HG02981 (cell line): ENCODE results near the gene APPL1.
"Not testable (repeated sequence)": the region's sequence is repeated elsewhere in the genome, so short reads cannot be mapped to it uniquely, and the experiment has no call there.

Experiments used
- ATAC-seq: cut with Tn5 transposase; IDR thresholded peaks from one replicate; pipeline ENCODE4 v1.9.1; 2021; ENCODE audit warnings: mild to moderate bottlenecking, moderate library complexity; ENCODE audit not compliant: unreplicated experiment

Gene APPL1

DNA sequence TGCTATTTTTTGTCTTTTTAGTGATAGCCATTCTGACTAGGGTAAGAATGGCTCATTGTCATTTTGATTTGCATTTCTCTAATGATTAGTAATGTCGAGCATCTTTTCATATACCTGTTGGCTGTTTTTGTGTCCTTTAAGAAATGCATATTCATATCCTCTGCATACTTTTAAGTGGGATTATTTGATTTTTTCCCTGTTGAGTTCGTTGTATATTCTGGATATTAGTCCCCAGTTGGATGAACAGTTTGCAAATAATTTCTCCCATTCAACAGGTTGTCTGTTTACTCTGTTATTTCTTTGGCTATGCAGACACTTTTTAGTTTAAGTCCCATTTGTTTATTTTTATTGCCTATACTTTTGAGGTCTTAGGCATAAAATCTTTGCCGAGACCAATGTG lies 34.4 kb downstream of the APPL1 start:
- no peak for ATAC-seq

GRCh38 chr3:57268416-57268815 lies 40.9 kb downstream of the APPL1 start:
- no peak for ATAC-seq

GRCh38 chr3:57274845-57275244 lies 47.3 kb downstream of the APPL1 start:
- ATAC-seq: no peak

DNA sequence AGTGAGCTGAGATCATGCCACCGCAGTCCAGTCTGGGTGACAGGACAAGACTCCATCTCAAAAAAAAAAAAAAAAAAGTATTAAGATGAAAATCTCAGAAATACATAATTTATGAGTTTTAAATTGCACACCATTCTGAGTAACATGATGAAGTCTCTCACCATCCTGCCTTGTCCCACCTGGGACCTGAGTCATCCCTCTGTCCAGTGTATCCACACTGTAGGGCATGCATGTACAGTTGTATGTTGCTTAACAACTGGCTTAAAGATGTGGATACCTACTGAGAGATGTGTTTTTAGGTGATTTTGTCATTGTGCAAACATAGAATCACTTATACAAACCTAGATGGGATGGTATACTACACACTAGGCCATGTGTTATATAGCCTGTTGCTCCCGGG lies 47.9 kb downstream of the APPL1 start:
- no peak for ATAC-seq

GRCh38 chr3:57278237-57278636 lies 50.7 kb downstream of the APPL1 start:
- no peak for ATAC-seq

- no peak for ATAC-seq
Observed at GRCh38 chr3:57279685-57280084, 52.2 kb downstream of the APPL1 start.

GRCh38 chr3:57281715-57282114 lies 54.2 kb downstream of the APPL1 start:
- no peak for ATAC-seq

GRCh38 chr3:57283334-57283733 lies 55.8 kb downstream of the APPL1 start:
- ATAC-seq: no peak

GRCh38 chr3:57287205-57287604 lies 59.7 kb downstream of the APPL1 start:
- ATAC-seq: no peak

GRCh38 chr3:57288403-57288802 lies 60.9 kb downstream of the APPL1 start:
- no peak for ATAC-seq

- ATAC-seq: no peak
Observed at GRCh38 chr3:57292159-57292896, 64.8 kb downstream of the APPL1 start, which contains the start of gene ASB14. ASB14 (minus strand) TSS chr3:57292685; CDS start chr3:57292033, 652 bp downstream.

DNA sequence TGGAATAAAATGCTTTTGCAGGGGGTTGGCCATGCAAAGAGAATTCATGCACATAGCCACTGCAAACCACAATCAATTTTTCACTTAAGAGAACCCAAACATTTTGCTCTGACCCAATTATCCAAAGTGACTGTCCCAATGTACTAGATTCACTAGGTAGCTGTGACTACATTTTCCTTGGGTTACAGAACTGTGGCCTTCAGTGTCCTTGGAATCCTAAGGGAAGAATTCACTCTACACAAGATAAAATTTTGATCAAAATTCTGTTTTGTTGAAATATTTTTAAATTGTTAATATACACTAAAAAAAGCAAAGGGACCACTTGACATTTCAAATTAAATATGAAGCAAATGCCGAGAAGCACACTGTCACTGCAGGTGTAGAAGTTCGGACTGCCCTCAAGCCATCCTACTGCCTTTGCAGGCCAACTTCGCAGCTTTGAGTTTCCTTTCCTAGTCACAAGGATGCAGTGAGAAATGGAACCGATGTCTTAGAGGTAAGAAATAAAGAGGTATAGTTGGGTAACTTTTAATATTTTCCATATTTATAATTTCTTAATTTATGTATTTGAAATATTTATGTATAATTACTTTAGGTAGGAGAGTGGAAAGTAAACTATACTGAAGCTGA lies 65.5 kb downstream of the APPL1 start:
- no peak for ATAC-seq

- ATAC-seq: no peak
Observed at GRCh38 chr3:57298041-57298440, 70.5 kb downstream of the APPL1 start.

GRCh38 chr3:57303520-57303919 lies 76.0 kb downstream of the APPL1 start:
- not testable (repeated sequence) for ATAC-seq

GRCh38 chr3:57309769-57310360 lies 82.3 kb downstream of the APPL1 start:
- no peak for ATAC-seq

- ATAC-seq: no peak
Observed at GRCh38 chr3:57314204-57314603, 86.7 kb downstream of the APPL1 start.
